HepG2 (cell line): Measurements from ENCODE around the gene FAM184B. TPM values are rescaled to one million over a fixed set of nuclear protein-coding genes. Genes with fewer than 3 reads are reported as not detected.

Source experiments
- AKAP8 ChIP-seq: sonication (generic); formaldehyde crosslinking; IDR thresholded peaks from 2 replicates; pipeline ENCODE4 v1.5.1; 2020; ENCODE audit warnings: mild to moderate bottlenecking, missing genetic modification reagents
- GFI1 ChIP-seq: sonication (generic); formaldehyde crosslinking; IDR thresholded peaks from 2 replicates; pipeline ENCODE4 v1.5.0; 2020; ENCODE audit warnings: missing genetic modification reagents, mild to moderate bottlenecking, borderline replicate concordance
- KDM5A ChIP-seq: fragments of 200-600 bp; sonication (generic); IDR thresholded peaks from 2 replicates; pipeline ENCODE4 v1.7.0; 2018; ENCODE audit warnings: antibody characterized with exemption, mild to moderate bottlenecking, low read length, borderline replicate concordance
- KMT2B ChIP-seq: IDR thresholded peaks from 2 replicates; pipeline ENCODE4 v1.6.1; 2016; ENCODE audit warnings: missing genetic modification reagents, missing compliant biosample characterization
- MXI1 ChIP-seq: IDR thresholded peaks from 3 replicates; pipeline ENCODE4 v1.6.1; 2012; ENCODE audit warnings: low read depth, low read length, inconsistent platforms, borderline replicate concordance
- MYC ChIP-seq: sonication (generic); formaldehyde crosslinking; IDR thresholded peaks from 2 replicates; pipeline ENCODE4 v1.9.0; 2021; ENCODE audit warnings: missing genetic modification reagents, borderline replicate concordance
- NR2C2 ChIP-seq: sonication (generic); formaldehyde crosslinking; IDR thresholded peaks from 2 replicates; pipeline ENCODE4 v1.4.0; 2020; ENCODE audit warnings: missing genetic modification reagents, mild to moderate bottlenecking, moderate library complexity, borderline replicate concordance
- RBM22 ChIP-seq: fragments of 200-400 bp; formaldehyde crosslinking; optimal IDR thresholded peaks from 2 replicates; pipeline ENCODE3; 2017; ENCODE audit warnings: mild to moderate bottlenecking, low read length, moderate library complexity
- SNAI1 ChIP-seq: sonication (generic); formaldehyde crosslinking; IDR thresholded peaks from 2 replicates; pipeline ENCODE4 v1.5.0; 2020; ENCODE audit warnings: mild to moderate bottlenecking, missing genetic modification reagents, borderline replicate concordance
- TSC22D2 ChIP-seq: sonication (generic); formaldehyde crosslinking; IDR thresholded peaks from 2 replicates; pipeline ENCODE4 v1.5.1; 2020; ENCODE audit warnings: missing genetic modification reagents, mild to moderate bottlenecking, borderline replicate concordance
- XBP1 ChIP-seq: sonication (generic); formaldehyde crosslinking; IDR thresholded peaks from 2 replicates; pipeline ENCODE4 v1.5.0; 2020; ENCODE audit warnings: missing genetic modification reagents
- YEATS4 ChIP-seq: sonication (generic); formaldehyde crosslinking; IDR thresholded peaks from 2 replicates; pipeline ENCODE4 v1.4.0; 2020; ENCODE audit warnings: missing genetic modification reagents, borderline replicate concordance
- ZFP82 ChIP-seq: sonication (generic); formaldehyde crosslinking; IDR thresholded peaks from 2 replicates; pipeline ENCODE4 v1.5.1; 2020; ENCODE audit warnings: mild to moderate bottlenecking, missing genetic modification reagents, borderline replicate concordance
- ZNF121 ChIP-seq: sonication (generic); formaldehyde crosslinking; IDR thresholded peaks from 2 replicates; pipeline ENCODE4 v1.5.0; 2020; ENCODE audit warnings: mild to moderate bottlenecking, missing genetic modification reagents
- ZNF350 ChIP-seq: sonication (generic); formaldehyde crosslinking; IDR thresholded peaks from 2 replicates; pipeline ENCODE4 v1.4.0; 2020; ENCODE audit warnings: mild to moderate bottlenecking, low read depth, missing genetic modification reagents, borderline replicate concordance
- ZNF362 ChIP-seq: sonication (generic); formaldehyde crosslinking; IDR thresholded peaks from 2 replicates; pipeline ENCODE4 v1.4.0; 2020; ENCODE audit warnings: missing genetic modification reagents, mild to moderate bottlenecking, borderline replicate concordance
- ZNF484 ChIP-seq: sonication (generic); formaldehyde crosslinking; IDR thresholded peaks from 2 replicates; pipeline ENCODE4 v1.5.1; 2020; ENCODE audit warnings: mild to moderate bottlenecking, low read depth, missing genetic modification reagents, borderline replicate concordance
- ZNF605 ChIP-seq: sonication (generic); formaldehyde crosslinking; IDR thresholded peaks from 2 replicates; pipeline ENCODE4 v1.8.0; 2022; ENCODE audit warnings: mild to moderate bottlenecking, missing genetic modification reagents
- ZNF761 ChIP-seq: sonication (generic); formaldehyde crosslinking; conservative IDR thresholded peaks from 2 replicates; pipeline ENCODE4 v1.4.0; 2020; ENCODE audit warnings: mild to moderate bottlenecking, missing genetic modification reagents
- polyA plus RNA-seq, 8 experiments: library from polyadenylated mRNA; depleted of rRNA in 3 of 8; stranded (reverse) in 7 of 8; unstranded in 1 of 8; fragments of >200 nt; fragmentation: Illumina TruSeq in 4 of 8; extraction: Trizol in 4 of 8; gene quantifications; 2 replicates each; pipeline versions ENCODE4 v1.2.1 to v1.2.3, GENCODE V29; 2011 to 2016; ENCODE audit warnings: low read depth in 4 of 8, missing spikeins in 1 of 8, mixed read lengths in 1 of 8; ENCODE audit not compliant: insufficient read depth in 1 of 8
- total RNA-seq, 5 experiments: library from RNA; depleted of rRNA; stranded (reverse); fragments of >200 nt; fragmentation: Illumina TruSeq; extraction: Trizol; gene quantifications; 2 replicates each; pipeline ENCODE4 v1.2.3, GENCODE V29; 2016; ENCODE audit warnings: low read depth in 1 of 5
- TF ChIP-seq, protein P1 (sequence below): sonication (generic); formaldehyde crosslinking; IDR thresholded peaks from 2 replicates; pipeline ENCODE4 v1.5.1; 2020; ENCODE audit warnings: mild to moderate bottlenecking, missing genetic modification reagents, moderate library complexity
- TF ChIP-seq, protein P2 (sequence below): sonication (generic); formaldehyde crosslinking; IDR thresholded peaks from 2 replicates; pipeline ENCODE4 v1.5.1; 2020; ENCODE audit warnings: missing genetic modification reagents, mild to moderate bottlenecking, borderline replicate concordance

FAM184B gene
- total and polyA plus RNA-seq, 2 of the 13 experiments (the other 11 are each of a cell fraction or from before 2014, with no cell fraction given) = not detected

GRCh38 chr4:17614416-17615299, 166.8 kb downstream of the FAM184B start, which contains the start of gene MED28 (continued):
- TF ChIP-seq, protein P1, sequence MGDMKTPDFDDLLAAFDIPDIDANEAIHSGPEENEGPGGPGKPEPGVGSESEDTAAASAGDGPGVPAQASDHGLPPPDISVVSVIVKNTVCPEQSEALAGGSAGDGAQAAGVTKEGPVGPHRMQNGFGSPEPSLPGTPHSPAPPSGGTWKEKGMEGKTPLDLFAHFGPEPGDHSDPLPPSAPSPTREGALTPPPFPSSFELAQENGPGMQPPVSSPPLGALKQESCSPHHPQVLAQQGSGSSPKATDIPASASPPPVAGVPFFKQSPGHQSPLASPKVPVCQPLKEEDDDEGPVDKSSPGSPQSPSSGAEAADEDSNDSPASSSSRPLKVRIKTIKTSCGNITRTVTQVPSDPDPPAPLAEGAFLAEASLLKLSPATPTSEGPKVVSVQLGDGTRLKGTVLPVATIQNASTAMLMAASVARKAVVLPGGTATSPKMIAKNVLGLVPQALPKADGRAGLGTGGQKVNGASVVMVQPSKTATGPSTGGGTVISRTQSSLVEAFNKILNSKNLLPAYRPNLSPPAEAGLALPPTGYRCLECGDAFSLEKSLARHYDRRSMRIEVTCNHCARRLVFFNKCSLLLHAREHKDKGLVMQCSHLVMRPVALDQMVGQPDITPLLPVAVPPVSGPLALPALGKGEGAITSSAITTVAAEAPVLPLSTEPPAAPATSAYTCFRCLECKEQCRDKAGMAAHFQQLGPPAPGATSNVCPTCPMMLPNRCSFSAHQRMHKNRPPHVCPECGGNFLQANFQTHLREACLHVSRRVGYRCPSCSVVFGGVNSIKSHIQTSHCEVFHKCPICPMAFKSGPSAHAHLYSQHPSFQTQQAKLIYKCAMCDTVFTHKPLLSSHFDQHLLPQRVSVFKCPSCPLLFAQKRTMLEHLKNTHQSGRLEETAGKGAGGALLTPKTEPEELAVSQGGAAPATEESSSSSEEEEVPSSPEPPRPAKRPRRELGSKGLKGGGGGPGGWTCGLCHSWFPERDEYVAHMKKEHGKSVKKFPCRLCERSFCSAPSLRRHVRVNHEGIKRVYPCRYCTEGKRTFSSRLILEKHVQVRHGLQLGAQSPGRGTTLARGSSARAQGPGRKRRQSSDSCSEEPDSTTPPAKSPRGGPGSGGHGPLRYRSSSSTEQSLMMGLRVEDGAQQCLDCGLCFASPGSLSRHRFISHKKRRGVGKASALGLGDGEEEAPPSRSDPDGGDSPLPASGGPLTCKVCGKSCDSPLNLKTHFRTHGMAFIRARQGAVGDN (CRISPR knock-in tag) = peak; percentile 77
- TF ChIP-seq ZNF362 (CRISPR knock-in tag) (no peak), ZFP82 (0 out of 2 replicates have a peak, but pooled peaks have one; percentile 59), KDM5A (peak; percentile 96), ZNF761 (0 out of 2 replicates have a peak, but pooled peaks have one; percentile 24), NR2C2 (CRISPR knock-in tag) (peak; percentile 30; the same call in 1 of the 2 replicates), RBM22 (no peak), ZNF121 (CRISPR knock-in tag) (no peak), GFI1 (CRISPR knock-in tag) (no peak), AKAP8 (0 out of 2 replicates have a peak, but pooled peaks have one; percentile 34), KMT2B (CRISPR knock-in tag) (peak; percentile 76; the same call in 1 of the 2 replicates), XBP1 (CRISPR knock-in tag) (no peak), ZNF350 (CRISPR knock-in tag) (peak; percentile 46; the same call in 1 of the 2 replicates), MYC (CRISPR knock-in tag) (peak; percentile 79; the same call in 1 of the 2 replicates), ZNF484 (no peak), YEATS4 (CRISPR knock-in tag) (peak; percentile 45; the same call in 1 of the 2 replicates), SNAI1 (no peak), ZNF605 (peak; percentile 77; the same call in 1 of the 2 replicates), MXI1 (peak; percentile 56; the same call in 1 of the 3 replicates), TSC22D2 (CRISPR knock-in tag) (peak; percentile 30; the same call in 1 of the 2 replicates)
- TF ChIP-seq, protein P2, sequence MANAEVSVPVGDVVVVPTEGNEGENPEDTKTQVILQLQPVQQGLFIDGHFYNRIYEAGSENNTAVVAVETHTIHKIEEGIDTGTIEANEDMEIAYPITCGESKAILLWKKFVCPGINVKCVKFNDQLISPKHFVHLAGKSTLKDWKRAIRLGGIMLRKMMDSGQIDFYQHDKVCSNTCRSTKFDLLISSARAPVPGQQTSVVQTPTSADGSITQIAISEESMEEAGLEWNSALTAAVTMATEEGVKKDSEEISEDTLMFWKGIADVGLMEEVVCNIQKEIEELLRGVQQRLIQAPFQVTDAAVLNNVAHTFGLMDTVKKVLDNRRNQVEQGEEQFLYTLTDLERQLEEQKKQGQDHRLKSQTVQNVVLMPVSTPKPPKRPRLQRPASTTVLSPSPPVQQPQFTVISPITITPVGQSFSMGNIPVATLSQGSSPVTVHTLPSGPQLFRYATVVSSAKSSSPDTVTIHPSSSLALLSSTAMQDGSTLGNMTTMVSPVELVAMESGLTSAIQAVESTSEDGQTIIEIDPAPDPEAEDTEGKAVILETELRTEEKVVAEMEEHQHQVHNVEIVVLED (CRISPR knock-in tag) = peak; percentile 40; the same call in 1 of the 2 replicates
